Calu3 (cell line): ENCODE measurements around the gene RNF214. TPM values are rescaled to one million over a fixed set of nuclear protein-coding genes. Genes with fewer than 3 reads are reported as not detected.
A peak's percentile ranks its signal among the peaks of the same experiment; 100 is the strongest.

ENCODE experiments used
- BruUV-seq: library from RNA; stranded (reverse); fragments of 400-500 nt; replicated peaks from 2 replicates; lab custom pipeline; 2021; lab: Mats Ljungman, UMichigan
- CTCF ChIA-PET: fragments of 300-600 bp; sonication (Branson Sonifier 250); formaldehyde crosslinking; loops from one replicate; lab custom pipeline; 2022; ENCODE audit warnings: antibody characterized with exemption; lab: Charles Lee
- DNase-seq: peaks from one replicate; pipeline ENCODE4 v3.0.0; 2022
- H3K27ac Mint-ChIP-seq: one replicate; pipeline ENCODE4 v1.8.0; 2022; ENCODE audit warnings: mixed read lengths; ENCODE audit not compliant: unreplicated experiment
- H3K27me3 Mint-ChIP-seq: one replicate; pipeline ENCODE4 v1.8.0; 2022; ENCODE audit warnings: mixed read lengths; ENCODE audit not compliant: unreplicated experiment
- H3K36me3 Mint-ChIP-seq: one replicate; pipeline ENCODE4 v1.8.0; 2022; ENCODE audit warnings: mild to moderate bottlenecking, moderate library complexity, mixed read lengths; ENCODE audit not compliant: insufficient read depth, unreplicated experiment
- H3K4me1 Mint-ChIP-seq: one replicate; pipeline ENCODE4 v1.8.0; 2022; ENCODE audit warnings: mild to moderate bottlenecking, low read depth, mixed read lengths; ENCODE audit not compliant: unreplicated experiment
- H3K4me3 Mint-ChIP-seq: one replicate; pipeline ENCODE4 v1.8.0; 2022; ENCODE audit warnings: mild to moderate bottlenecking, low read depth, moderate library complexity, mixed read lengths; ENCODE audit not compliant: unreplicated experiment
- H3K9me3 Mint-ChIP-seq: one replicate; pipeline ENCODE4 v1.8.0; 2022; ENCODE audit warnings: low read depth, mixed read lengths; ENCODE audit not compliant: unreplicated experiment
- intact Hi-C: fragments of 100-400 bp; cut with micrococcal nuclease; formaldehyde crosslinking; loops from one replicate; pipeline ENCODE4 v1.10.0; 2022; ENCODE audit not compliant: unreplicated experiment
- total RNA-seq: library from RNA; stranded (reverse); gene quantifications from 2 replicates; pipeline ENCODE4 v1.2.3, GENCODE V29; 2022
- TF ChIP-seq, protein P1 (sequence below): fragments of 200-600 bp; IDR thresholded peaks from one replicate; pipeline ENCODE4 v1.8.0; 2022; ENCODE audit warnings: antibody characterized with exemption; ENCODE audit not compliant: unreplicated experiment

RNF214 gene
- total RNA-seq, 1 experiment from 2014 or later = 19.2 TPM

DNA sequence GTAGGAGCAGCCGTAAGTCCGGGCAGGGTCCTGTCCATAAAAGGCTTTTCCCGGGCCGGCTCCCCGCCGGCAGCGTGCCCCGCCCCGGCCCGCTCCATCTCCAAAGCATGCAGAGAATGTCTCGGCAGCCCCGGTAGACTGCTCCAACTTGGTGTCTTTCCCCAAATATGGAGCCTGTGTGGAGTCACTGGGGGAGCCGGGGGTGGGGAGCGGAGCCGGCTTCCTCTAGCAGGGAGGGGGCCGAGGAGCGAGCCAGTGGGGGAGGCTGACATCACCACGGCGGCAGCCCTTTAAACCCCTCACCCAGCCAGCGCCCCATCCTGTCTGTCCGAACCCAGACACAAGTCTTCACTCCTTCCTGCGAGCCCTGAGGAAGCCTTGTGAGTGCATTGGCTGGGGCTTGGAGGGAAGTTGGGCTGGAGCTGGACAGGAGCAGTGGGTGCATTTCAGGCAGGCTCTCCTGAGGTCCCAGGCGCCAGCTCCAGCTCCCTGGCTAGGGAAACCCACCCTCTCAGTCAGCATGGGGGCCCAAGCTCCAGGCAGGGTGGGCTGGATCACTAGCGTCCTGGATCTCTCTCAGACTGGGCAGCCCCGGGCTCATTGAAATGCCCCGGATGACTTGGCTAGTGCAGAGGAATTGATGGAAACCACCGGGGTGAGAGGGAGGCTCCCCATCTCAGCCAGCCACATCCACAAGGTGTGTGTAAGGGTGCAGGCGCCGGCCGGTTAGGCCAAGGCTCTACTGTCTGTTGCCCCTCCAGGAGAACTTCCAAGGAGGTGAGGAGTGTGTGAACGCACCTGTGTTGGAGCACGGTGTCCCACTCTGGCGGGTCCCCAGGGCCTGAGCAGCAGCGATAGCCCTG is 33.2 kb upstream of the RNF214 start, which contains the start of gene TAGLN:
TAGLN (plus strand) TSS at position 318 of the 863 bp plus-strand sequence. CDS start 3,644 bp downstream, outside the sequence.
- H3K4me1 Mint-ChIP-seq = no peaks in the 10 kb centered on the region
- no peaks in the 10 kb centered on the region for H3K27me3 Mint-ChIP-seq
- no peak within 1 kb of the TSS for H3K4me3 Mint-ChIP-seq
- BruUV-seq = TSS peak; percentile 91
- no peak within 1 kb of the TSS for H3K27ac Mint-ChIP-seq
- no peaks in the 10 kb centered on the region for H3K9me3 Mint-ChIP-seq
- peak; percentile 49 for DNase-seq
- CTCF ChIA-PET = no interaction called here
- intact Hi-C loops = no loop called here
- H3K36me3 Mint-ChIP-seq = peaks cover 4% of the 10 kb centered on the region
- TF ChIP-seq, protein P1, sequence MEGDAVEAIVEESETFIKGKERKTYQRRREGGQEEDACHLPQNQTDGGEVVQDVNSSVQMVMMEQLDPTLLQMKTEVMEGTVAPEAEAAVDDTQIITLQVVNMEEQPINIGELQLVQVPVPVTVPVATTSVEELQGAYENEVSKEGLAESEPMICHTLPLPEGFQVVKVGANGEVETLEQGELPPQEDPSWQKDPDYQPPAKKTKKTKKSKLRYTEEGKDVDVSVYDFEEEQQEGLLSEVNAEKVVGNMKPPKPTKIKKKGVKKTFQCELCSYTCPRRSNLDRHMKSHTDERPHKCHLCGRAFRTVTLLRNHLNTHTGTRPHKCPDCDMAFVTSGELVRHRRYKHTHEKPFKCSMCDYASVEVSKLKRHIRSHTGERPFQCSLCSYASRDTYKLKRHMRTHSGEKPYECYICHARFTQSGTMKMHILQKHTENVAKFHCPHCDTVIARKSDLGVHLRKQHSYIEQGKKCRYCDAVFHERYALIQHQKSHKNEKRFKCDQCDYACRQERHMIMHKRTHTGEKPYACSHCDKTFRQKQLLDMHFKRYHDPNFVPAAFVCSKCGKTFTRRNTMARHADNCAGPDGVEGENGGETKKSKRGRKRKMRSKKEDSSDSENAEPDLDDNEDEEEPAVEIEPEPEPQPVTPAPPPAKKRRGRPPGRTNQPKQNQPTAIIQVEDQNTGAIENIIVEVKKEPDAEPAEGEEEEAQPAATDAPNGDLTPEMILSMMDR = no peak

DNA sequence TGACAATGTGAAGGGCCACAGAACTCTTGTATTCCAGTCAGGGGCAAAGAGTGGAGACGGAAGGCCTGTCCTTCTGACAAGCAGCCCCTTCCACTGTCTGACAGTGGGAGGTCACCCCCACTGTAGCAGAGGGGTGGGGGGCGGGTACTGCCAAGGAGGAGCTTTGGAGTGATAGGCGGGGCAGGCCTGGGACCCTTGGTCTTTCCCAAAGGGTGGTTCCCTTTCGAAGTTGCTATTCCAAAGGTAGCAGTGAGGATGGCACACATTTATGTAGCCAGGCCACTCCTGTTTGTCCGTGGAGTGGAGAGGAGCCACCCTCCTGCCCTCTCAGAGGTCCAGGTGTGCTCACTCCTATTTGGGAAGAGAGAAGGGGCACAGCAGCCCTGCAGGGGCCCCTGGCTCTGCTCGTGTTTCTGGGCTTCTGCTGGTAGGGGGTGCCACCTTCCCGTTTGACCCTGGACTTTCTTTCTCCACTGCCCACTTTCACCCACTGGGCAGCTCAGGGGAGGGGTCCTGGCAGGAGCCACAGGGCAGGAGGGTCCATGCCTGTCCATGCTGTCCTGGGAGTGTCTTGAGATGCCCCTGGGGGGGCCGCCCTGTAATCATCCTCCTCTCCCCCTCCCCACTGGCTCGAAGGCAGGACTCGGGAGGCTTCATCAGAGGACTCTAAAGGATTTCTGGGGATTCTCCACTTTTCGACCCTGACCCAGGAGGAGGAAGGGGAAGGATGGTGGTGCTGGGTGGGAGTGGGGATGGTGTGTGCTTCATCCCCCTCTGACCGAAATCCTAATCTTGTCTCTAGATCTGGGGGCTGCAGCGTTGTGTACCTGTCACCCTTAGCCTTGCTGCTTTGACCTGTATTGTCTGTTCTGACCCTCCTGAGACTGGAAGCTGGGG is 32.3 kb upstream of the RNF214 start:
- intact Hi-C loops = no loop called here
- Mint-ChIP-seq H3K27ac (no peak overlapping the region), H3K4me1 (no peaks in the 10 kb centered on the region), H3K36me3 (peaks cover 8% of the 10 kb centered on the region), H3K27me3 (no peaks in the 10 kb centered on the region), H3K9me3 (no peaks in the 10 kb centered on the region), H3K4me3 (no peak overlapping the region)
- no TSS peak for BruUV-seq
- TF ChIP-seq, protein P1 = no peak
- CTCF ChIA-PET = no interaction called here
- DNase-seq = no peak

DNA sequence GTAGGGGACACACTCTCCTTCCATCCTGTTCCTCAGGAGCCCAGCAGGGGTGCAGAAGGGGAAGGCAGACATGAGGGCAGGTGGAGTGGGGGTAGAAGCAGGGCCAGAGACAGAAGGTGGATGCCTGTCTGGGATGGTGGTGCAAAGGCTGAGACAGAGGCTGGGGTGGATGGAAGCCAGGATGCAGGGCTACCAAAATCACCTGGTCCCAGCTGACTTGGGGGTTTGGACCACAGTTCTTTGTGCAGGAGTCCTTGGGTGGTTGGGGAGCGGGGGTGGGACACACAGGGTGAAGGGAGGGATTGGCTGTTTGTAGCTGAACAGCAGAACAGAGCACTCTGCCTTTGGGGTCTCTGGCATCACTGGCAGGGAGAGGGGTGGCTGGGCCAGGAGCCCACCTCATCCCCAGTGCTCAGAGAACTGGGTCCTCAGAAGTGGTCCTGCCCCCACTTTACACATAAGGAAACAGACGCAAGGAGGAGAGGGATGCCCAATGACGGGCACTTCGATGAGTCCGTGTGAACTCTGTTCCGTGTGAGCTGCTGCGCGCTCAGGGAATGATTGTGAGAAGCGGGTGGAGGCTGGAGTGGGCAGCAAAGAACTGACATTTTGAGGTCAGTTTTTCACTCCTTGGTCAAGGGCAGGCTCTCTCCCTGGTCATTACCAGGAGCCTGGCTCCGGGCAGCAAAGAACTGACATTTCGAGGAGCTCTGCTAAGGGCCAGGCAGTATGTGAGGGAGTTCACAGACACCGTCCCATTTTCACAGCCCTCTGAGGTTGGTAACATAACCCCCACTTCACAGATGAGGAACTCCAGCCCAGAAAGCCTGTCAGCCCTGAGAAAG is 31.4 kb upstream of the RNF214 start:
- H3K4me3 Mint-ChIP-seq = no peak overlapping the region

More for the DNA sequence above, 31.4 kb upstream of the RNF214 start:
- intact Hi-C loops = no loop called here
- Mint-ChIP-seq H3K36me3 (peaks cover 11% of the 10 kb centered on the region), H3K27ac (no peak overlapping the region), H3K9me3 (no peaks in the 10 kb centered on the region), H3K4me1 (no peaks in the 10 kb centered on the region), H3K27me3 (no peaks in the 10 kb centered on the region)
- BruUV-seq = no TSS peak
- CTCF ChIA-PET = no interaction called here
- no peak for DNase-seq
- TF ChIP-seq, protein P1 = no peak
